Upper lobe of left lung (tissue), 4 donors: ENCODE results near the gene SLC46A1.

ENCODE experiments used
- EP300 ChIP-seq, 4 donors: sonication (generic); formaldehyde crosslinking; IDR thresholded peaks; one replicate each; pipeline ENCODE4 v1.5.1; 2017; ENCODE audit warnings: antibody characterized with exemption in 4 of 4, control low read depth in 2 of 4
- POLR2A ChIP-seq, 4 donors: fragments of 450-650 bp; IDR thresholded peaks; one replicate each; pipeline ENCODE4 v1.5.1; 2016 to 2017; ENCODE audit warnings: antibody characterized with exemption in 4 of 4, mild to moderate bottlenecking in 2 of 4
- POLR2AphosphoS5 ChIP-seq, 2 donors: sonication (generic); formaldehyde crosslinking; IDR thresholded peaks; one replicate each; pipeline ENCODE4 v1.5.1; 2017; ENCODE audit warnings: antibody characterized with exemption in 2 of 2
- TF ChIP-seq, protein P1 (sequence below), 6 experiments: fragments of 450-650 bp in 4 of 6; fragments of 200-600 bp in 2 of 6; sonication (generic) in 2 of 6; IDR thresholded peaks; one replicate each; pipeline ENCODE4 v1.5.1; 2016 to 2019; ENCODE audit warnings: antibody characterized with exemption in 6 of 6

DNA sequence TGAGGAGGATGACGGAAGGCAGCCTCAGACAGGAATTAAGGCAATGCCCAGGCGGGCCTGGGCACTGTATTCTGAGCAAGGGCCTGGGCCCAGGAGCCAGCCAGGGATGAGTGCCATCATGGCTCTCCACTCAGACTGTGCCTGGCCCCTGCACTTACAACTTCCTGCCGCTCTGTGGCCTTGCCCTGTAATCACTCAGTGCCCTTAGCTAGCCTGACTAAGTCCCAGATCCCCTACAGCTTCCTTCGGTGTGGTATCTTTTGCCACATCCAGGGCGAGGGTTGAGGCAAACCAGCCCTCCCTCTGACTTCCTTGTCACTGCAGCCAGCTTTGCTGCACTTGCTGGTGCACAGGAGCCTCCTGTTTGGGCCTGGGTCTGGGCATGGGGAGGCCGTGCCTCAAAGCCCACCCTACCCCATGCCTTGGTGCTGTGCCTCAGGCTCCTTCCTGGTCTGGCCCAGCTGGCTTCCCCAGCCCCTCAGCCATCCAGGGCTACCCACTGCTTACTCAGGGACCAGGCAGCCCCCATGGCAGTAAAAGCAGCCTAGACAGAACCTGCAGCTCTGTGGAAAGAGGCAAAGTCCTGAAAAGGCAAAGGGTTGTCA is 9.3 kb downstream of the SLC46A1 start:
- TF ChIP-seq POLR2A (IDR thresholded peaks at IDR 0.05), result no peak
- TF ChIP-seq, protein P1, sequence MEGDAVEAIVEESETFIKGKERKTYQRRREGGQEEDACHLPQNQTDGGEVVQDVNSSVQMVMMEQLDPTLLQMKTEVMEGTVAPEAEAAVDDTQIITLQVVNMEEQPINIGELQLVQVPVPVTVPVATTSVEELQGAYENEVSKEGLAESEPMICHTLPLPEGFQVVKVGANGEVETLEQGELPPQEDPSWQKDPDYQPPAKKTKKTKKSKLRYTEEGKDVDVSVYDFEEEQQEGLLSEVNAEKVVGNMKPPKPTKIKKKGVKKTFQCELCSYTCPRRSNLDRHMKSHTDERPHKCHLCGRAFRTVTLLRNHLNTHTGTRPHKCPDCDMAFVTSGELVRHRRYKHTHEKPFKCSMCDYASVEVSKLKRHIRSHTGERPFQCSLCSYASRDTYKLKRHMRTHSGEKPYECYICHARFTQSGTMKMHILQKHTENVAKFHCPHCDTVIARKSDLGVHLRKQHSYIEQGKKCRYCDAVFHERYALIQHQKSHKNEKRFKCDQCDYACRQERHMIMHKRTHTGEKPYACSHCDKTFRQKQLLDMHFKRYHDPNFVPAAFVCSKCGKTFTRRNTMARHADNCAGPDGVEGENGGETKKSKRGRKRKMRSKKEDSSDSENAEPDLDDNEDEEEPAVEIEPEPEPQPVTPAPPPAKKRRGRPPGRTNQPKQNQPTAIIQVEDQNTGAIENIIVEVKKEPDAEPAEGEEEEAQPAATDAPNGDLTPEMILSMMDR (IDR thresholded peaks at IDR 0.05), result no peak
- TF ChIP-seq EP300 (IDR thresholded peaks at IDR 0.05), result no peak
- TF ChIP-seq POLR2AphosphoS5 (IDR thresholded peaks at IDR 0.05), result no peak
